HTERT RPE-1 (cell line): ENCODE results near the gene B9D1.

ENCODE experiments used
- in situ Hi-C: fragments of 300-500 bp; cut with MboI; formaldehyde crosslinking; loops from 4 replicates; pipeline ENCODE4 v1.14.3; 2020; ENCODE audit warnings: low sequenced_read_pairs

The B9D1 gene

GRCh38 chr17:19341641-19342610, 20.6 kb downstream of the B9D1 start:
- in situ Hi-C loops: no loop called here

GRCh38 chr17:19341211-19341631, 21.3 kb downstream of the B9D1 start:
- in situ Hi-C loops: no loop called here

- in situ Hi-C loops: no loop called here
Measured at GRCh38 chr17:19339341-19339815, 23.1 kb downstream of the B9D1 start.

GRCh38 chr17:19338031-19338990, 24.2 kb downstream of the B9D1 start:
- in situ Hi-C loops: no loop called here

- in situ Hi-C loops: no loop called here
Measured at GRCh38 chr17:19337712-19338023, 24.9 kb downstream of the B9D1 start.

GRCh38 chr17:19336938-19337711, 25.4 kb downstream of the B9D1 start:
- in situ Hi-C loops: no loop called here

- in situ Hi-C loops: no loop called here
Measured at GRCh38 chr17:19335951-19336631, 26.4 kb downstream of the B9D1 start.

GRCh38 chr17:19334331-19334730, 28.2 kb downstream of the B9D1 start:
- in situ Hi-C loops: no loop called here

GRCh38 chr17:19333736-19334290, 28.7 kb downstream of the B9D1 start:
- in situ Hi-C loops: no loop called here

- in situ Hi-C loops: no loop called here
Measured at GRCh38 chr17:19333132-19333440, 29.4 kb downstream of the B9D1 start.

GRCh38 chr17:19332371-19333131, 30.0 kb downstream of the B9D1 start:
- in situ Hi-C loops: no loop called here

GRCh38 chr17:19331543-19332245, 30.8 kb downstream of the B9D1 start:
- in situ Hi-C loops: no loop called here

- in situ Hi-C loops: no loop called here
Measured at GRCh38 chr17:19331134-19331533, 31.4 kb downstream of the B9D1 start.

- in situ Hi-C loops: no loop called here
Measured at GRCh38 chr17:19330271-19330670, 32.3 kb downstream of the B9D1 start.

- in situ Hi-C loops: no loop called here
Measured at GRCh38 chr17:19329839-19330238, 32.7 kb downstream of the B9D1 start.

- in situ Hi-C loops: no loop called here
Measured at GRCh38 chr17:19329136-19329535, 33.4 kb downstream of the B9D1 start.

- in situ Hi-C loops: no loop called here
Measured at GRCh38 chr17:19328441-19329061, 34.0 kb downstream of the B9D1 start.
